H1 (cell line): ENCODE data around the gene ASB16. TPM values are rescaled to one million over a fixed set of nuclear protein-coding genes. Genes with fewer than 3 reads are reported as not detected.

Source experiments
- BRCA1 ChIP-seq: IDR thresholded peaks from 2 replicates; pipeline ENCODE4 v1.6.1; 2012; ENCODE audit warnings: low read depth, low read length, improper control_type of control experiment
- CEBPB ChIP-seq: IDR thresholded peaks from 2 replicates; pipeline ENCODE4 v1.6.1; 2012; ENCODE audit warnings: low read depth, low read length
- RAD21 ChIP-seq, 2 experiments: IDR thresholded peaks in 1 of 2; conservative IDR thresholded peaks in 1 of 2; 2 replicates each; pipeline ENCODE4 v1.6.1; 2011; ENCODE audit warnings: low read depth in 2 of 2, low read length in 2 of 2, improper control_type of control experiment in 1 of 2, inconsistent platforms in 1 of 2, mild to moderate bottlenecking in 1 of 2, moderate library complexity in 1 of 2
- RXRA ChIP-seq: IDR thresholded peaks from 2 replicates; pipeline ENCODE4 v1.6.1; 2011; ENCODE audit warnings: low read depth, mild to moderate bottlenecking, low read length, moderate library complexity; ENCODE audit not compliant: insufficient read depth
- TAF7 ChIP-seq: optimal IDR thresholded peaks from 2 replicates; pipeline ENCODE3; 2011; ENCODE audit warnings: low read depth, mild to moderate bottlenecking, inconsistent platforms, low read length, moderate library complexity, borderline replicate concordance
- polyA plus RNA-seq, 7 experiments: library from polyadenylated mRNA; depleted of rRNA in 3 of 7; stranded (reverse) in 5 of 7; unstranded in 2 of 7; fragments of >200 nt in 5 of 7; fragments of 200-250 nt in 2 of 7; gene quantifications; 1 replicate in 5 of 7; 2 replicates in 1 of 7; 4 replicates in 1 of 7; pipeline versions ENCODE4 v1.2.1 to v1.2.3, GENCODE V29; 2011 to 2013; ENCODE audit warnings: missing spikeins in 2 of 7, mixed read lengths in 2 of 7
- total RNA-seq: library from RNA; stranded (reverse); fragmentation: NEBNext Ultra II Directional; extraction: Animal tissue kit (Norgen Biotek cat#: 25700); gene quantifications from 2 replicates; pipeline ENCODE4 v1.2.1, GENCODE V29; 2021

The ASB16 gene
- total and polyA plus RNA-seq, 2 of the 8 experiments (the other 6 are each of a cell fraction or from before 2014, with no cell fraction given): 0.05 TPM; not detected in 1

DNA sequence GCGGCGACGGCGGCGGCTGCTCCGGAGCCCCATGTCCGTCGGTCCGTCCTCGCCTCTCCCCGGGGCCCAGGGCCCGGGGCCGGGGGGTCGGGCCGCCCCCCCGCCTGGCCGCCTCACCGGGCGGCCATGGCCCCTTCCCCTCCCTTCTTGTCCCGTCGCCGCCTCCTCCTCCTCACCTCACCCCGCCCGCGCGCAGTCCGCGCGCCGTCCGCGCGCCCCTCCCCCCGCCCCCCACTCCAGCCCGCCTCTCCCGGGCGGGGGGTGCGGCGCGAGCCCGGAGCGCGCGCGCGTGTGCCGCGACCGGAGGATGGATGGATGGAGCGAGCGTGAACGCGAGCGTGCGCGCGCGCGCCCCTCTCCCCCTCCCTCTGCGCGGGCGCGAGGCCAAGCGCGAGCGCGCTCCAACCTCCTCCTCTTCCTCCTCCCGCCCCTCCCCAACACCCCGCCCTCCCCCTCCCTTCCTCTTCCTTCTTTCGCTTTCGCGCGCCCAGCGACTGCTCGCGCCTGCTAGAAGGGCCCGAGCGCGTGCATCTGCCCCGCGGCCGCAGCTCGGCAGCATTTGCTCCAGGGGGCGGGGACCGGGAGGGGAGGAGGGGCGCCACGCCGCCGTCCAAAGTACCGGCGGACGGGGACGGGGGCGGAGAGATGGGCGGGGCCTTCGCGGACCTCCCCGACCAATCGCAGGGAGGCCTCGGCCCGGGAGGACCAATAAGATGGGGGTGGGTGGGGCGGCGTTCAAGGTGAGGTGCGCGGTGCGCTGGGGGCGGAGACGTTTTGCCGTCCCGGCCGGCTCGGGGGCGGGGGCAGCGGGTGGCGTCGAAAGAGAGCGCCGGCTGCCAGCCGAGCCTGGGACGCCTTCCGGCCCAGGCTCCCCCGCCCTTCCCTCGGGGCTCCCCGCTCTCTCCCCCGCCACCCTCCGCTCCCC is 29.3 kb downstream of the ASB16 start, which contains the start of gene ATXN7L3 (continued):
- no peak for TF ChIP-seq BRCA1
- TF ChIP-seq RXRA: no peak
- TF ChIP-seq TAF7: peak; percentile 69
- no peak for TF ChIP-seq CEBPB
- no peak for TF ChIP-seq RAD21 (IDR thresholded peaks at IDR 0.05 in 1 of 2, conservative IDR thresholded peaks at IDR 0.05 in 1 of 2; ENCODE audit: low read depth in 2 of 2, low read length in 2 of 2)
